GM21423 (cell line): ENCODE measurements around the gene CHMP5.

Experiments
- ATAC-seq: cut with Tn5 transposase; IDR thresholded peaks from one replicate; pipeline ENCODE4 v1.9.1; 2021; ENCODE audit warnings: mild to moderate bottlenecking, moderate library complexity; ENCODE audit not compliant: unreplicated experiment

Gene CHMP5

DNA sequence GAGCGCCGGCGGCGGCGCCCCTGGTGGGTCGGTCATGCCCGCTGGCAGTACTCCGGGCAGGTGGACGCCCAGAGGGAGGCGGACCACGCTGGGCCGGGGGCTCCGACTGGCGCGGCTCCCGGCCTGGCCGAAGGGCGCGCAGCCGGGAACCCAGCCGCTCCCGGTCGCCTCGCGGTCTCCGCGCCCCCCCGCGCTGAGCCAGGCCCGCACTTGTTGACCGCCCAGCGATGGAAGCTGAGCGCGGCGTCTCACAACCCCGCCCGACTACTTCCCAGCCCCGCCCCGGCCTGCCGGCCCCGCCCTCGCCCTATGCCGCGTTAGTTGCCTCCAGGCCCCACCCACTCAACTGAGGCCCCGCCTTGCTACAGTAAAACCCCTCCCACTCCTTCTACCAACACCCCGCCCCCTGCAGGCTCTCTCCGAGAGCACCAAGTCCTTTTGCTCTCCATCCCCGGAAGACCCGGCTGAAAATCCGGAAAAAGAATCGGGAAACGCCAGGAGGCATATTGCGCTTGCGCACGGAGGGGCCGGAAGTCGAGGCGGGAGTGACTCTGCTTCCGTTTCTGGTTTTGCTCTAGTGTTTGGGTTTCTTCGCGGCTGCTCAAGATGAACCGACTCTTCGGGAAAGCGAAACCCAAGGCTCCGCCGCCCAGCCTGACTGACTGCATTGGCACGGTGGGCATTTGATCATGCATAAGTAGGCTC is at the start of gene CHMP5, which contains the start of gene BAG1:
Gene CHMP5 (plus strand): TSS at position 577 of the 705 bp plus-strand sequence. CDS start 30 bp downstream, at position 607.
Gene BAG1 (minus strand): TSS at position 236 of the 705 bp plus-strand sequence.
- peak; percentile 89 for ATAC-seq

DNA sequence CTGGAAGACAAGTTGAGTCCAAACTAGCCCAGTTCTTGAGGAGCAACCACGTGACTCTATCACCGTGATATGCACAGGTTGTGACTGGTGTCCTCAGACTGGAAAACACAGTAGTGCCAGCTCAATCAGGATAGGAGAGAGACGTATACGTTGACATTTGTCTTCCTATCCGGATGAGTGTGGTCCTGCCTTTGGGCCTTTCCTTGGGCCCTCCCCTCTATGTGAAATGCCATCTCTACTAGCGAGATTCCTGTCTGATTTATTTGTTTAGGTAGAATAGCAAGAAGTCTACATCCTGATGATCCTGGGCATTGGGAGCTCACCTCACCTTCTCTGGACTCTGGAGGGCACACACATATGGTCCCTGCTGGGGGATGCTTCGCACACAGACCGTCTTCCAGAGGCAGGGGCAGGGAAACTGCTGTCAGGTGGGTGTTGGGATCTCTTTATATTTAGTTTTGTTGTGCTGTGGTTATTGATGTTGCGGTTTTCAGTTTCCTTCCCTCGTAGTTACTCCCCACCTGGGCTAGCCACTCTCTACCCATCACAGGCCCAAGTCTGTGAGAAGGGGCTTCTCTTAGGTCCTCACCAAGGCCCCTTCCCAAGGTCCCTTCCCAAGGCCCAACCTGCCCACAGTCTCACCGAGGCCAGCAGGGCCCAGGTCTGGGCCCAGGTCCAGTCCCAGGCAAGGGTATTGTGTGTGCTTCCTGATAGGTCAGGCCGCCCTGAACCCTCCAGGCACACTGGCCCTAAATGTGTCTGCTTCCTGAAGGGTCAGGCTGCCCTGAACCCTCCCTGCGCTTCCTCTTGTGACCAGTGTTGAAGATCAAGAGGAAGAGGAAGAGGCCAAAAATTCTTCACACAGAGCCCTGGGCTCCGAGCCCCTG is 43.9 kb upstream of the CHMP5 start:
- no peak for ATAC-seq

DNA sequence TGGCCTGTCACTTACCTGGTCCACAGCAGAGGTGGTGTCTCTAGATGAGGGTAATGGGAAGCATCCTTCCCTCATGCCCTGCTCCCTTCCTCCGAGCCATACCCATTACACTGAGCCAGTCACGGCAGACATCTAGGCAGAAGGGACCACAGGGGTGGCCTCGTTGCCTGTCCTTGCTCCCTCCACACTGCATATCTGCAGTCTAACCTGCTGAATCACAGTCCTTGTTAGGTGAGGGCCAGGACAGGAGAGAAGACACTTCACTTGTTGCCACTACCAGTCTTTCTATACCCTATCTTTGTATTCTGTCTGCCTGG is 43.3 kb upstream of the CHMP5 start:
- no peak for ATAC-seq

DNA sequence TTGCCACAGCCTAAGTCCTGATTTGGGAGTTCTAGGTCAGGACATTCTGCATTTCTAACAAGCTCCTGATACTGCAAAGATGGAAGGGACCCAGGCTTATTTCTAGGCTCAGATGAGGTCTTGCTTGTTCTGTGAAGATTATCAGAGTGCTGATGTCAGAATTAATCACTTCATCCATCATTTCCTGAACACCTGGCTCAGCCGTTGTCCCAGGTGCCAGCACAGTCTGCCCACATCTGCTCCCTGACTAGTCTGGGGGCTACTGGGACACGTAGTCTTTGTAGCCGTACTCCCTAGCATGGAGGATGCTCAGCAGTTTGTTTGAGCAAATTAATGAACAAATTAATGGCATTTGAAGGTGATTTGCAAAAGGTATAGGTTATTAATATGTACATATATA is 42.8 kb upstream of the CHMP5 start:
- no peak for ATAC-seq

DNA sequence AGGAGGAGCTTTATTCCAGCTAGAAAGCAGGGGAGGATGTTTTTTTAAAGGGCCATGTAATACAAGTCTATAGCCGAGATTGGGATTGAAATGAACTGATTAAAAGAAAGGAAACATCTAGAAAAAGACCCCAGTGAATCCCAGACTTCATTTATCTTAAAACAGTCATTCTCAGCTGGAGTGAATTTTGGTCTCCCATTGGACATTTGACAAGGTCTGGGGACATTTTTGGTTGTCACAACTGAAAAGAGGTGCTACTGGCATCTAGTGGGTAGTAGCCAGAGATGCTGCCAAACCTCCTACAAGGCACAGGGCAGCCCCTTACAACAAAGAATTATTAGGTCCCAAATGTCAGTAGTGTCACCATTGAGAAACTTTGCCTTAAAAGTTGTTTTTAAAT is 41.2 kb upstream of the CHMP5 start:
- no peak for ATAC-seq

DNA sequence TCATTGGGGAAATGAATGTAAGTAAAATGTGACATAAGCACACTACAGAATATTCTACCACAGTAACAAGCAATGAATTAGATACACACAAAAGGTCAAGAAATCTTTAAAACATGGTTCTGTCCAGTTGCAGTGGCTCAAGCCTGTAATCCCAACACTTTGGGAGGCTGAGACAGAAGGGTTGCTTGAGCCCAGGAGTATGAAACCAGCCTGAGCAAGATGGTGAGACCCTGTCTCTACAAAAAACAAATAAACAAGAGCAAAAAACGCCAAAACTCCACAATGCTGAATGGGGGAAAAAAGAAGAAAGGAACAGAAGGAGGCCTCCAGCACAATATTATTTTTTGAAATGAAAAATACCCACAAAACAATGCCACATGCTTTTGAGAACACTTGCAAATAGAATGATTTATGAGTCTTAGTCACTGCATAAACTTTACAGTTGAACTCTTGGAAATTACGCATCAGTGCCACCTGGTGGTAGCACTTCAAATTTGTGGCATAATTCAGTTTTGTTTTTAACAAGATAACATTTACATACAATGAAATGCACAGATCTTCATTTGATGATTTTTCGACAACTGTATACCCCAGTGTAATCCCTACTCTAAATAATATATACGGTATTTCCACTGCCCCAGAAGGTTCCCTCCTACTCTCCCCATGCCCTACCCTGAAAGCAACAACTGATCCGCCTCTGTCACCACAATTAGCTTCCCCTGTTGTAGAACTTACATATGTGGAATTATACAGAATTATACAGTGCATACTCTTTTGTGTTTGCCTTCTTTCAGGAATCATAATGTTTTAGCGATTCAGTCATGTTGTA is 39.3 kb upstream of the CHMP5 start:
- ATAC-seq: peak; percentile 35

DNA sequence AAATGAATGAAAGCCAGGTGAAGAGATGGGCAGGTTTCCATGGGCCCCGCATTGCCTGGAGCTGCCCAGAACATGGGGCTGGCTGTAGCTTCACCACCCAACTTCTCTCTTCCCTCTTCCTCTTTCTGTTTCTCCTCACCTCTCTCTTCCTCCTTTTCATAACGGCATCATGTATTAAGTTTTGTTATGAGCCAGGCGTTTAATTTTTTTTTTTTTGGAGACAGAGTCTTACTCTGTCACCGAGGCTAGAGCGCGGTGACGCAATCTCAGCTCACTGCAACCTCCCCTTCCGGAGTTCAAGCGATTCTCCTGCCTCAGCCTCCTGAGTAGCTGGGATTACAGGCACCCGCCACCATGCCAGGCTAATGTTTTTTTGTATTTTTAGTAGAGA is 37.8 kb upstream of the CHMP5 start:
- peak; percentile 57 for ATAC-seq

DNA sequence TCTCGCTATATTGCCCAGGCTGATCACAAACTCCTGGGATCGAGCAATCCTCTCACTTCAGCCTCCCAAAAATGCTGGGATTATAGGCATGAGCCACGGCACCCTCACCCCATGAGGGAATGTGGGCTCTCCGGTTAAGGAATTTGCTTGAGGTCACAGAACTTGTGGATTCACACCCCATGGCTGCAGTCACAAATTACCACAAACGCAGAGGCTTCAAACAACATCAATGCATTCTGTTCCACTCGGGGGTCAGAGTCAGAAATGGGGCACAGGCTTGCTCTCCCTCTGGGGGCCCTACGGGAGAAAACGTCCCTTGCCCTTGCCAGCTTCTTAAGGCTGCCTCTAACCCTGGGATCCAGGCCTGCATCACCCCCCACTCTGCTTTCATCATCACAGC is 37.1 kb upstream of the CHMP5 start:
- no peak for ATAC-seq

DNA sequence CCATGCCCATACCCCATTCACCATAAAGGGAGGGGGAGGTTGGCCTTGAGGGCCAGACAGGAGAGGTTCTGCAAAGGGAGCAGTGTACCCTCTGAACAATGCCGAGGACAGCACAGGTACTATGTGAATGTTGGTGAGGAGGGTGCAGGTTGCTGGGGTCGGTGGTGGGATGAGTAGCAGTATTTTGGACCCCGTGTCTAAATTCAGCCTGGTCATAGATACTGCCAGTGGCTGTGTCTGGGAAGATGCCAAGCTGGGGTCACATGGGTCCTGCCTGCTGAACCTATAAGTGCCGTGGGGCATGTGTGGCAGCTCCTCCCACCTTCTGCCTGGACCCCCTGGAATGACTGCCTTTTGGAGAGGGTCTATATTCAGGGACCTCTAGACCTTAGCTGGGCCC is 36.2 kb upstream of the CHMP5 start:
- ATAC-seq: no peak

DNA sequence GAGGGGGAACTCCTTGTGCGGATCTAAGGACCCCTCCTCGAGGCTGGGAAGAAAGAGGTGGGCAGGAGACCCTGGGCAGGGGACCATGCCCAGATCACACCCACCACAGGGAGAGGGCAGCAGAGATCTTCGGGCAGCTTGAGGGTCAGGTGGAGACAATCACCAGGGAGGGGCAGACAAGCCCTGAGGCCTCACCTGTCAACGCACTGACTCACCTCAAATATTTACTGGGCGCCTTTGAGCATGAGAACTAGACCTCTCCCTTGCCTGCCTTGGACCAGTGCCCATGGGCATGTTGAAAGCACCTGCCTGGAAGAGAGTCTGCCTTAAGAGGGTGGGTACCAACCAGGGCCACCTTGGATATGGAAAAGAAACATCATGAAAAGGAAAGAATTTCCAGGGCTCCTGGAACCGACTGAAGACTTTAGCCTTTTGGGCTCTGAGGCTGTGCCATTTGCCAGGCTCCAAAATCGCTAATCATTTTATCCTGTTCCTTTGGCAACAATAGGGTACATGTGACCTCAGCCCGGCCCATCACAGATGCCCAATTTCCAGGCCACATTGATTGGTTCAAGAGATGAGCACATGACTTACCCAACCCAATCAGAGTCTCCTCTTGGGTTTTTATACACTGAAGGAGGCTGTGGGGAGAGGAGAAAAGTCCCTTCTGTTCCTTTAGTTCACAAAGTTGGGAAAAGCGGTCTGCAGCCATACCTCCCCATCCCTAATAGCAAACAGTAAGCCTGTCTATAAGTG is 35.3 kb upstream of the CHMP5 start:
- no peak for ATAC-seq

DNA sequence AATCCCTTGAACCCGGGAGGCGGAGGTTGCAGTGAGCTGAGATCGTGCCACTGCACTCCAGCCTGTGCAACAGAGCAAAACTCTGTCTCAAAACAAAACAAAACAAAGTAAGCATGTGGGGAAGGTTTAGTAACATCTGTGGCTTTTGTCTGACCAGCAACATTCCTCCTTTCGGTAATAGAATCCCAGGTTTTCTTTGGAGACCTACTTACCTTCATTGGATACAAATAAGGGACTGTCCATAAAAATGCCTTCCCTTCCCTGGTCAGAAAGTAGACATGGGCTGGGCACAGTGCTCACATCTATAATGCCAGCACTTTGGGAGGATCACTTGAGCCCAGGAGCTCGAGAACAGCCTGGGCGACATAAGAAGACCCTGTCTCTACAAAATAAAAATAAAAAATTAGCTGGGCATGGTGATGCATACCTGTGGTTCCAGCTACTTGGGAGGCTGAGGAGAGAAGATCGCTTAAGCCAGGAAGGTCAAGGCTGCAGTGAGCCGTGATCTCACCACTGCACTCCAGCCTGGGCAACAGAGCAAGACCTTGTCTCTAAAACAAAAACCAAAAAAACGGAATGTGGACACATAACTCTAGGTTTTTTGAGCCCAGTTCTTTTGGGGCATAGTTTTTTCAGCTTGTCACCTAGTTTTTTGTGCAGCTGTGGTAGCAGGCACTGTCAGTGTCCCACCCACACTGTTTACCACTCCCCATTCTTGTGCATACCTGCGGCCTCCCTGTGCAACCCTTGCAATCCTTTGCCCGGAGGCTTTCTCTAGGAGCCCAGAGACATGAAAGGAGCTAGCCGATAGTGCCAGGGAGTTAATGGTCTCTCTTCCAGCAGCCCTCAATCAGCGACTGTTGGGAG is 33.9 kb upstream of the CHMP5 start:
- ATAC-seq: no peak

DNA sequence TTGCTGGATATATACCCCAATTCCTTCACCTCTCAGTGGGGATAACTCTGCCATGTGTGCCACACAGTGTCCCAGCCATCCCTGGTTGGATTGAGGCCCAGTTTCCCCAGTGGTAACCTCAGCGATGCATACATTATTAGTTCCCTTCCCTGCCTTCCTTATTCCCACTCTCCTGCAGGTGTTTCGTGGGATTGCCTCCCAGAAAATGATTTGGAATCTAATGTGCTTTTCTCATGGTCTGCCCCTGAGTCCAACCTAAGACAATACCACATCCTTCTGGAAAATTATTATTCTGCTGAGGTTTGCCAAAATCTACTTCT is 33.3 kb upstream of the CHMP5 start:
- ATAC-seq: no peak

DNA sequence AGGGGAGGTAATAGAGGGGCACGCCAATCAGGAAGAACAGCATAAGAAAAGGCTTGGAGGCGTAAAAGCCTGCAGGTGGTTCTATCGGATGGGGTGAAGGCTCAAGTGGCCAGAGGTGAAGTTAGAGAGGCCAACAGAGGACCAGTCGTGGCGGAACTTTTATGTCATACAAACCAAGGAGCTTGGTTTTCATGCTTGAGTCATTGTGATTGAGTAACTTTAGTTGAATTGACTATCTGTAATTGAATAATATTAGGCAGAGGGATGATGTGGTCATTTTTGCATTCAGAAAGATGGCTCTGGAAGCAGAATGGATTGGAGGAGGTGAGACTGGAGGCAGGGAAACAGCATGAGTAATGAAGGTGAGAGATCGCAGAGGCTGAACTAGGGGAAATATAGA is 32.0 kb upstream of the CHMP5 start:
- no peak for ATAC-seq

DNA sequence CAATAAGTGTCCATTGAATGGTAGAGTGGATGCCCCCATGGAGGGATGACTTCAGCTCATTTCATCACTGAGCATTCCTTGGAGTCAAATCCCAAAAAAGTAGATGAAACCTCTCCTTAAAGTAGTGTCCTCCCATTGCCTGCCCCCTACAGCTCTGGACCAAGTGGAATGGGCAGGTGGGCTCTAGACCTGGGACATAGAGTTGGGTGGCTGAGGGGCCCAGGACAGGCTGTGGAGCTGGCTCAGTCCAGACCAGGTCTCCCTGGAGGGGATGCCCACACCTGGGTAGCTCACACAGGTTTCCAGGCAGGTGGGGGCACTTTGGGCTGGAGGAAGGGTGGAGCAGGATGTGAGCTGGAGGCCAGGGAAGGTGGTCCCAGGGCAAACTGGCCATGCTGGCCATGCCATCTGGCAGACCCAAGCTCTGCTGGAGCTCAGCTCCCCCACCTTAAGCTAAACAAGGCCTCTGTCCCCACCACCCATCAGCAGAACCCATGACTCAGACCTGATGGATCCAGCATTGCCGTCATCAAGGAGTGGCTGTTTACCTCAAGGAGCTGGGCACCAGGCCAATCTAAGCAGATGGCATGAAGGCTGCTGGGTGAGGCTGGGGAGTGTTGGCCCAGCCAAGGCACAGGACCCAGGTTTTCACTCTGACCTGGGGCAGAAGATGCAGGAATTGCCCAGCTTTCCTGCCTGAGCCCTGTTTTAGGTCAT is 31.1 kb upstream of the CHMP5 start:
- ATAC-seq: no peak

DNA sequence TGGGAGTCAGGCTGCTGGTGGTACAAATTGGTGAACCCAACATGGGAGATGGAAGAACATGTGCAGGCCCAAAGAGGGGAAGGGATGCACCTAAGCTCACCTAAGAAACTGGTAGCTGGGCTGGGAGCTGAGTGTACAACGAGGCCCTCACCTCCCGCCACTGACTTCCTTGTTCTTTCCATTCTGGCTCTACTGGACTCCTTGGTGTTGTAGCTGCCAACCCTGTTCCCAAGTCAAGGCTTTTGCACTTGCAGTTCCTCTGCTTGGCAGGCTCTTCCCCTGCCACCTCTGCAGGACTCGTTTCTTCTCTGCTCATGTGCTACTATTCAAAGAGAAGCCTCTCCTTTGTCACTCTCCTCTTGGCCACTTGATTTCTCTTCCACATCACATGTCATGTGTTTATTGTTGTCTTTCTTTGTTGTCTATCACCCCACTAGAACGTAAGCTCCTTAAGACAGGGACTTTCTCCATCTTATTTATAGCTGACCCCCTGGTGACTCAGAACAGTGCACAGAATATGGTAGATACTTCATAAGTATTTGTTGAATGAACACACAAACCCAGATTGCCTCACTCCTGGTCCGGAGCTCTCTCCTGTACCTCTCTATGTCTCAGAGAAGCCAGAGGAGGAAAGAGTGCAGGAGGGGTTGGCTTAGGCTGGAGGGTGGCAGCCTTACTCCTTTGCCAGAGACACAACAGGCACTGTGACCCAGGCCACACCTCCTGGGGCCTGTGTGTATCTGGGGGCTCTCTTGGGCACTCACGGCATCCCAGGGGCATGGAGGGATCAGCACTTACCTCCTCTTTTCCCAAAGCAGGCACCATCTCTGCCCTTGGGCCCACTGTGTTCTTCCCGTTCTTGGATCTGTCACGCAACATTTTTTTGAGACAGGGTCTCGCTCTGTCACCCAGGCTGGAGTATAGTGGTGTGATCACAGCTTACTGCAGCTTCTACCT is 30.1 kb upstream of the CHMP5 start:
- no peak for ATAC-seq

DNA sequence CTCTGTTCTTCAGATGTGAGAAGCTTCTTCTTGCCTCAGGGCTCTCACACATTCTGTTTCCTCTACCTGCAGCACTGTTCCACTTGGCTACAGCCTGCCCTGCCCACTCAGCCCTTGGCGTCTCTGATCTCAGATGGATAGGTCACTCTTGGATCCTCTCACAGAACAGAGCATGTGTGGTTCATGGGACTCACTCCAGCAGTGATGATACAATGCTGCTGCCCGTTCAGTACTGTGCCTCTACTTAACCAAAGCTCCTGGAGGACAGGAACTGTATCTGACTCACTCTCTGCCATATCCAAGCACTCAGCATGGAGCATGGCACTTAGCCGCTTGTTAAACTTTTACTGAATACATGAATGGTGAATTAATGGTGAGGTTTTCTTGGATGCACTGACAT is 28.3 kb upstream of the CHMP5 start:
- ATAC-seq: no peak

DNA sequence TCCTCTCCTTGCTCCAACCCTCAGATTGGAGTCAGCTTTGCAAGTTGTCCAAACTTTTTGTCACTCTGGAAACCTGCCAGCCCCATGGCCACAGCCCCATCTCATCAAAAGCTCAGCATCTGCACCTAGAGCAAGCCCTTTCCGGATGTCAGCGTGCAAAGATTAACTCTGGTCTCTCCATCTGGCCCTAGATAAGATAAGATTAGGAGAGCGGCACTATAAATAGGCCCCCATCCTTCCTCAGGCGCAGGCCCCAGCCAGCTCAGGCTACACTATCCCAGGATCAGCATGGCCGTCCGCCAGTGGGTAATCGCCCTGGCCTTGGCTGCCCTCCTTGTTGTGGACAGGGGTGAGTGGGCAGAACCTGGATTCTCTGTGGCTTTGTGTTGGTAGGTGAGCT is 24.9 kb upstream of the CHMP5 start, which contains the start of gene SPINK4:
Gene SPINK4 (plus strand): TSS at position 247 of the 400 bp plus-strand sequence. CDS start 42 bp downstream, at position 289.
- ATAC-seq: no peak

DNA sequence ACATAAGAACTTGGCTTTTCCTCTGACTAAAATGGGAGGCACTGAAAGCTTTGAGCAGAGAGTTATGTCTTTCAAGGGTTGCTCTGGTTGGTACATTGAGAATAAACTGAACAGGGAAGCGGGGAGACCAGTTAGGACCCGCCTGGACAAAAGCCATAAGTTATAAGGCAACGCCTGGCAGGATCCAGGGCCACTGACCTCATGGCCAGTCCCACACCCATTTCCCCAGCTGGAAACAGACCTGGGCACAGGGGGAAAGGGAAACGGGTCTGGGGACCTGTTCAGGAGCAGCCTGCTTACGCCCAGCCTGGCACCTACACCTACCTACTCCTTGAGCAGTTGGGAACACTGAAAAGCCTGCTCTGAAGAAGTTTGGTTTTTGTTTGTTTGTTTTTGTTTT is 23.6 kb upstream of the CHMP5 start:
- ATAC-seq: no peak
